Ramos (cell line): Measurements from ENCODE around the gene HHAT.

ENCODE experiments used
- in situ Hi-C: fragments of 300-500 bp; cut with MboI; formaldehyde crosslinking; loops from one replicate; pipeline ENCODE4 v1.14.3; 2022; ENCODE audit warnings: low sequenced_read_pairs; ENCODE audit not compliant: unreplicated experiment

HHAT gene

DNA sequence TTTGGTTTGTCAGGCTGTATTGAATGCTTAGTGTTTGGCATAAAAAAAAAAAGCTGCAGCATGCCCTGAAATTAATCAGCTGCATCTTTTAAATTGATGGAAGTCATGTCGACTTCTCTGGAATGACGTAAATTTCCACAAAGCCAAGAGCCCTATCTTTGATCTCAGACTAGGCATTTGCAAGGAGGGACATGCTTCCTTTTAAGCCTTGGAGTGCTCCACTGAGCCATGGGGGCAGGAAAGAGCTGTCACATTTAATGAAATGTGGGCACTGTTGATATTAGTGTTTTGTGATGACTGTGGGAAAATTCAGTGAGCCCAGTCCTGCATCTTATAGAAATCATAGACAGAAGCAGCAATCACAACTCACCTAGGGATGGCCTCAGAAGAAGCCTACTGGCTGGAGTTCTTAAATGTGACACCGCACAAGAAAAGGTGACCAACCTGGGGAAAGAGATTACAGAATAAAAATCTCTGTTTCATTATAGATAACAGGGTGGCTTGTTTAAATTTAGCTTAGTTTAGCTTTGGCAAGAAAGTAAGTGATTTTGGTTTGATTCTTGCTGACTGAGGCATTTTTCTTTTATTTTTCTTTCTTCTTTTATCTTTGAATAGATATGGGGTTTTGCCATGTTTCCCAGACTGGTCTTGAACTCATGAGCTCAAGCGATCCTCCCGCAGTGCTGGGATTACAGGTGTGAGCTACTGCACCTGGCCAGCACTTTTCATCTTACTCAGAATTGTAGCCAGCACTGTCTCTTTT, 188.2 kb downstream of the HHAT start:
- in situ Hi-C loops = no loop called here

DNA sequence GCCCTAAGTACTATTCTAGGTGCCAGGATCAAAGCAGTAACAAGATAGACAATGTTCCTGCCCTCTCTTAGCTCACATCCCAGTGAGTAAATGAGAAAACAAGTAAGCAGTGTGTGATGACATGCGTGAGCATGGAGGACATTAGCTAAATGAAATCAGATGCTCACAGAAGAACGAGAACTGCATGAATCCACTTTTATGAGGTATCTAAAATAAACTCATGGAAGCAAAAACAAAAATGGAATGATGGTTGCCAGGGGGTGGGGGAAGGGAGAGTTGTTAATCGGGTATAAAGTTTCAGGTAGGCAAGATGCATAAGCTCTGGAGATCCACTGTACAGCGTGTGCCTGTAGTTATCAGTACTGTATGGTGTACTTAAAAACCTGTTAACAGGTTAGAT, 195.1 kb downstream of the HHAT start:
- in situ Hi-C loops = no loop called here

DNA sequence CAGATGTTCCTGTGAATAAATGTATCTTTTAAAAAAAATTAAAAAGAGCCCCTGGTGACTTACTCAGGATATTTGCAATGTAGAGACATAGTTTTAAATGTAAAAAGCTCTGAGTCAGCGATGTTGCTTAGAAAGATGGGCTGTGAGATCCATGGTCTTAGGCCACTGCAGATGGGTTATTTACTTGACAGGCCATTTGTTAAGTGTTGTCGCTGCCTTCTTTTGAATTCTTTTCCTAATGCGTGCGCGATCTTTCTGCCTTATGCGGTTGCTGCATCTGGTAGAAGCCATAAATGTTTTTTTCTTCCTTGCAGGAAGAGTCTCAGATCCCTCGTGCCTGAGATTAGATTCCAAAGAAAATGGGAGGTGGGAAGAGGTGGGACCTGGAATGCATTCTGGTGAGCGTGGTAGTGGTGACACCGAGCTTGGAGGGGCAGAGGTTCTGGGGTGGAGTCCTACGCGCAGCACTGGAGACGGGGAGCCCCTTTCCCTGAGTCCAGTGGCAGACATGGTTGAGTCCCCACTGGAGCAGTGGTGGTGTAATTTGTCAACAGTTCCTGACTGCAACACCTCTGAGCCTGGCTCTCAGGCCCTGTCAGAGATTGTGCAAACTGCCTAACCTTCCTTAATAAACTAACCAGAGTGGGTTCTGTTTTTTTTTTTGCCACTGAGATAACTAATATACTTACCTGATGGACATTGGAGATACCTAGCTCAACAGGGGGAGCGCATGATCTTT, 197.2 kb downstream of the HHAT start:
- in situ Hi-C loops = no loop called here

DNA sequence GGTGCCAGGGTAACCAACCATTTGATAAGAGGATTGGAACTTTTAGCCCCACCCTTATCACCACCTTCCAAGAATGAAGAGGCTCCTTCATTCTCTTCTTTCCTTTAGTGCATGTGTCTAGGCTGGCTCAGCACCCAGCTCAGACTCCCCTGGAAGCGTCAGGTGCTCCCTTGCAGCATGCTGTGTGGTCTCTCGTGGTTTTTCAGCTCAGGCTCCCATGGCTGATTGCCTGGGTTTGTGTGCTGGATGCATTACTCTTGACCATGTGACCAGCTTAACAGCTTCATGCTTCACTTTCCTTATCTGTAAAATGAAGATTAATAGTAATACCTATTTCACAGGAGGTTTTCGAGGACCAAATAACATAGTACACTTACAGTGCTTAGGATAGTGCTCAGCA, 198.4 kb downstream of the HHAT start:
- in situ Hi-C loops = no loop called here

DNA sequence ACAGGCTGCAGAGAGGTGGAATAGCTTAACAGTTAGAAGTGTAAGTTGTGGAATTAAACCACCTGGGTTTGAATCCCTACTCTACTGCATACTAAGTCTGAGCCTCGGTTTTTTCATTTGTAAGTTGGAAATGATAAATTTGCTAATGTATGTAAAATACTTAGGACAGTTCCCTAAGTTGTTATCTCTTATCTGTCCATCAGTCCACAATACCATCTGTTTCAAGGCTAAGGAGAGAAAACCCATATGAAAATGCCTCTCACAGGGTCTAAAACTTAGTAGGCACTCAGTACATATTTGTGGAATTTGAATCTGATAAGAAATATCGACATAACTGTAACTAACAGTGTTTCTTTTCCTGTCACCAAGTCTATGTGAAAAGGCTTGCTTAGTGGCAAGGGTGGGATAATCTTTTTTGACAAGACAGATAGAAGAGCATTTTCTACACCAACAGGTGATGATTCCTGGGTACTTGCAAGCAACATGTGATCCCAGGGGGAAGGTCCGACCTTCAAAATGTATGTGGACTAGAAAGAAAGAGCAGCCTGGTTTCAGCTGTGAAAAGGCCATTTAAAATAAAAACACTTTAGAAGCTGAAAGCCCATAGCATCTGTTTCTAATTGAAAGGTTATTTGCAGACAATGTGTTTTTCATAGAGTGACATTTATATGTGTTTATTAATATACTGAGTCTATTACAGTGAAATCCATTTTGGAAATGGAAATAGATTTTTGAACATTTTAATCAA, 202.9 kb downstream of the HHAT start:
- in situ Hi-C loops = no loop called here

DNA sequence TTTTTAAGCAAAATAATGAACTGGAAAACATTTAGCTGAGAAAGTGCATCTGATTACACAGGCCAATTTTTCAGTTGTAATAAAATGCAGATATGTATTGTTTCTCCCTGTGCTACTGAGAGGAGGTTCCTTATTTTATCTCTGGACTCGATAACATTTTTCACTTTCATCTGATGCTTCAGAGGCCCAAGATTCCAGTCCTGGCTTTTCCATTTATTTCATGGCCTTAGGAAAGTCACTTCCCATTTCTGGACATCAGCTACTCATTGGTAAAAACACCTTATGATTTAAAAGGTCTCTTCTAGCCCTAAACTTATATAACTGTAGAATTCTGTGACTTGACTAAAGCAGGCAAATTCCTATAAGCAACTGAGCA, 203.5 kb downstream of the HHAT start:
- in situ Hi-C loops = no loop called here

DNA sequence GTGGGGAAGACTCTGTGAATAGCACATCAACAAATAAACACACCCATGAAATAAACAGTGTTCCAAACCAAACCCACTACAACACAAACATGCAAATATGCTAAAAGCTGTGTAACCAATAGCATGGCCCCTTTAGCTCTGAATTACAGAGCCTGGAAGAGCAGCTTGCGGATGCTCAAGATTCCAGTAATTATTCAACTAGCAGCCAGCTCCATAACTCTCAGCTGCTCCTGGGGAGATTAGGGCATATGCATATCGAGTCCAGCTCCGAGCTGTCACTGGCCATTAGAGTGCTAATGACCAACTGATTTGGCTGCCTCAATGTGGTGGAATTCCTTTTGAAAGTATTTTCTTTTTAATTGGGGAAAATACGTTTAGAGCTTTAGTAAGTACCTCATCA, 207.1 kb downstream of the HHAT start:
- in situ Hi-C loops = no loop called here

DNA sequence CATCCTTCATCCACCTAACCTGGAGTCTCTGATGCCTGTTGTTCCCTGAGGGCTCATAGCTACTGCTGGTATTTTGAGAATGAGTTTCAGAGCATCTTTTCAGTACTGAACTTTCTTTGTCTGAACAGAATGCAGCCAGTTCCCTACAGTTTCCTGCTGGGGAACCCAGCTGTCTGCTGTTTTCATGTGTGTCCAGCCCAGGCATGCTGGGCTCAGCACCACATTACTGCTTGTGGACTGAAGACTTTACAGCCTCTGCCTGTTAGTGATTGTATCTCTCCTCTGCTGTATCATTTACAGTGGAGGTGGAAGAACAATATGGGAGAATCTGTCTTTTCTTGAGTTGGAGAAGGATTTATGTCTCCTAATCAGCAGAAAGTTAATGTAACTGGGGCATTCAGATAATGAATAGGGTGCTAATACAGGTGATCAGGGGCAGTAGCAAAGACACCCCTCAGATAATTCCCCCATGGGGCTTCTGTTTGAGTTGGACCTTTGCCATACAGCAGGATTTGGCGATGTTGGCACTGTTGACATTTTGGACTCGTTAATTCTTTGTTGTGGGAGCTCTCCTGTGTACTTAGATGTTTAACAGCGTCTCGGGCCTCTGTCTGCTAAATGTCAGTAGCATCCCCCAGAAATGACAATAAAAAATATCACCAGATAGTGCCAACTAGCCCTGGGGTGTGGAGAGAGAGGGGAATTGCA, 207.7 kb downstream of the HHAT start:
- in situ Hi-C loops = no loop called here

DNA sequence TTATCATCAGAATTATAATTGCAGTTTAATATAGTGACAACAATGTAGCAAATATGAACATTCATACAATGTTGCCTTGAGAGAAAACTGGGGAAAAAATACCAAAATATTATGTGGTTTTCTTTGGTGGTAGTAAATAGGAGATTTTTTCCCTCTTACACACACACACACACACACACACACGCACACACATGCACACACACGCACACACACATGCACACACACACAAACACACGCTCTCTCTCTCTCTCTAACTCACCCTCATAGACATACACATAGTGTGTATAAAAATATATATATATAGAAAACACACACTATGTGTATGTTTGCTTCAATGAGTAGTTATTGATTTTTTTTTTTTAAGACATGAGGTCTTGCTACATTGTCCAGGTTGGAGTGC, 211.6 kb downstream of the HHAT start:
- in situ Hi-C loops = no loop called here

DNA sequence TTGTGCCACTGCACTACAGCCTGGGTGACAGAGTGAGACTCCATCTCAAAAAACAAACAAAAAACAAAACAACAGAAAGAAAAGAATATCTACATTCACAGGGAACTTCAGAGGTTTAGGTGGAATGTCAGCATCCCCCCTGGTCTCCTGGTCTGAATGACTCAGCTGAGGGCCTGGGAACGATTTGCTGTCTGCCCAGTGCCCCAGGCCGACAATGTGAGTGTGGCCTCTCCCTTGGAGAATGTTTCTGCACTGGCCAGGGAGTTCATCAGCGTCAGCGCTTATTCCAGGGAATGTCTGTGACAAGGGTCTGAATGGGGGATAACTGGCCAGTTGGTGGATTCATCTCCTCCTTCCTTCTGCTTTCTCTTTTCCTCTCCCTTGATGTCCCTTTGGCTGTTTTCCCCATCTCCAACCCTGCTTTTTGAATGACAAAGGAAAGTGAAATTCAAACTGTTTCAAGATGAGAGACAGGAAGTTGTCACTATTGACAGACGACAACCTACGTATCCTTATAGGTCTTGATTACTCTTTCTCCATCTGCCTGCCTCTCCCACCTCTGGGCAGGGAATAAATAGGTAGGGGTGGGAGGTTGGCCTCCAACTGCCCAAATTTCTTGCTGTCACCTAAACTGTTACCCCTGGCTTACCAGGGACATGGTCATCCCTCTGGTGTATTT, 213.1 kb downstream of the HHAT start:
- in situ Hi-C loops = no loop called here

DNA sequence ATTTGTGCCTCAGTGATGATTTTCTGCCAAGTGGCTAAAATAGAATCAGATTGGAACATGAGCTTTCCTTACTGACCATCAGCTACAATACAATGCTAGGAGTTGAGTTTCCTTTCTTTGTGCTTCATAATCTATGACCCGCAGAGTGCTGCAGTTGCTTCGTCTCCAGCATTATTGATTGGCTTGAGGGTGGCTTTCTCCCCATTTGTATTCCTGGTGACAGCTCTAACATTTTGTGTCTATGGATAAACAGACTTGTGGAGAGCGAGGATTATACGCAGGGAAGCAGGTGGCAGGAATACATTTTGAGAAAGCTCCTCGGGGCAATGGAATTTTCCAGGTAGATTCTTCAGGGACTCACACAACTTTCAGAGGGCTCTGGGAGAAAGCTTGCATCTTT, 223.2 kb downstream of the HHAT start:
- in situ Hi-C loops = no loop called here

DNA sequence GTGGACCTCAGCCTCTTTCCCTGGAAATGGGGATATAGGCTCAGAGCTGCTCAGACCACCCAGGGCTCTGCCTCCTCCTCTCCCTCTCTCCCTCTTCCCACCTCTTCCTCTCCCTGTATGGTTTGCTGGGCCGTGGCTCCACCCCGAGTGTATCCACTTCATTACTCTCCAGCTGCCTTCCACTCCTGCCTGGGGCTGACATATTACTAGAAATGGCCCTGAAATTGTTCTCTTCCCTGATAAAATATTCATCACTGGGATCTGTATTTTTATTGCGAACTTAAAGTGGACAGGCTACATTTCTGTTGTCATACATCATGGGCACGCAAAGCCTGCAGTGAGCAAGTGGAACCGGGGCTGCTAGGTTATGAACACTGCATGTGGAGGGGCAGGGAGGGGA, 225.0 kb downstream of the HHAT start:
- in situ Hi-C loops = no loop called here

DNA sequence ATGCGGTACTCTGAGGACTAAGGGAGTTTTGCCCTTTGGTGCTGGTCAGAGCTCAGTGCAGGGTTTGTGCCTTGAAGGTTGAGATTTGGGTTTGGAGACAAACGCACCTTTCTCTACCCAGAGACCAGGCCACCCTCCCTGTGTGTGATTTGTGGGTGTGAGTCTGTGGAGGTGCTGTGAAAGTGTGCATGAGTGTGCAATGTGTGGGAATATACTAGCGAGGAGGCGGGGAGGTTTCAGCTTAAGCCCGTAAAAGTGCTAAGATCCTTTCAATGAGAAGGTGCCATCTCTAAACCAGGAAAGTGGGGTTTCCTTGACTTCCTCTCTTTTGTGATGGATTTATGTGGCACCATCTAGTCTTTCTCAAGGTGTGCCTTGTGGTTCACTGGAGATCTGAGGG, 225.7 kb downstream of the HHAT start:
- in situ Hi-C loops = no loop called here

DNA sequence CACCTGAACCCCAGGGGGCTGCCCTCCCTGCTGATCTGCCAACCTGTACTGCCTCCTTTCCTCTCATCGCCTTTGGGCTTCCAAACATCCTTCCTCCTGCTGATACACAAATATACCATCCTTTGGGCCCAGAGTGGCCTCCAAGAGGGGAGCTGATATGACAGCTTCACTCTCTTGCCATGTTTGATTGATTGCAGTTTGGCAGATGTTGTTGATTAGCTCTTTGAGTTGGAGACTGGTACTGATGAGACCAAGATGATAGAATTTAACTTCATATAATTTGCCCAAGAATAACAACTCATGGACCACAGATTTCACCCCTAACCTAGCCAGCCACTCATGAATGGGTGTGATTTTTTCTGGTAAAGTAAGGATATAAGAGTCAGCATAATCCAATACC, 227.8 kb downstream of the HHAT start:
- in situ Hi-C loops = no loop called here

DNA sequence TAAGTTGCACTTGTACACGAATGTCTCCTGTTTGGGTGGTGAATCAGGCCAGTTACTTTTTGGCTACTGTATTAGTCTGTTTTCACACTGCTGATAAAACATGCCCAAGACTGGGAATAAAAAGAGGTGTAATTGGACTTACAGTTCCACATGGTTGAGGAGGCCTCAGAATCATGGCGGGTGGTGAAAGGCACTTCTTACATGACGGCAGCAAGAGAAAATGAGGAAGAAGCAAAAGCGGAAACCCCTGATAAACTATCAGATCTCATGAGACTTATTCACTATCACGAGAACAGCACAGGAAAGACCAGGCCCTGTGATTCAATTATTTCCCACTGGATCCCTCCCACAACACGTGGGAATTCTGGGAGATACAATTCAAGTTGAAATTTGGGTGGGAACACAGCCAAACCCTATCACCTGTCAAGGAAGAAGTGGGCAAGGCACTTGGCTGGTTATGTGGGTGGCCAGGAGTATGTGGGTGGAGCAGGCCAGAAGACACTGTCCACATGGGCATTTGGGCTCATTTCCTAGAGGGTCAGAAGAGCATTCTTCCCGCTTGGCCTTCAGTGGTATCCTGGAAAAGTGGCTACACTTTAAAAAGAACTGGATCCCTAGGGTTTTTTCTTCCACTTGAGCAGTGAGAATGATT, 228.8 kb downstream of the HHAT start:
- in situ Hi-C loops = no loop called here

DNA sequence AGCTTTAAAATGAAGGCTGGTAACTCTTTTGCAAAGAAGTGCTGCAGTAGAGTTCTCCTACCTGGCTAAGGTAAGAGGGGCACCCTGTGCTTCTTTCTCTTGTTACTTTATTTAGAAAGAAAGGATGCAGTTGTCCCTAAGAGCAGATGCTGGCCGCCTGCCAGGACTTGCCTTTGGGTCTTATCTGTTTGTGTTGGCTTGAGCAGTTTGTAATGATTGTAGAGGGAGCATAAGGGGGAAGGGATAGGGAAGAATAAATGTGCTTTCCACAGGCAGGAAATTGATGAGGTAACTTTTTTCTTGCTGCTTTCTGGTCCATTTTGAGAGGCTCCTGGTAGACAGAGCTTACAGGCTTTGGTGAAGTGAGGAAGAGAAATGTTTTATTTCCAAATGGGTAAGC, 229.6 kb downstream of the HHAT start:
- in situ Hi-C loops = no loop called here

DNA sequence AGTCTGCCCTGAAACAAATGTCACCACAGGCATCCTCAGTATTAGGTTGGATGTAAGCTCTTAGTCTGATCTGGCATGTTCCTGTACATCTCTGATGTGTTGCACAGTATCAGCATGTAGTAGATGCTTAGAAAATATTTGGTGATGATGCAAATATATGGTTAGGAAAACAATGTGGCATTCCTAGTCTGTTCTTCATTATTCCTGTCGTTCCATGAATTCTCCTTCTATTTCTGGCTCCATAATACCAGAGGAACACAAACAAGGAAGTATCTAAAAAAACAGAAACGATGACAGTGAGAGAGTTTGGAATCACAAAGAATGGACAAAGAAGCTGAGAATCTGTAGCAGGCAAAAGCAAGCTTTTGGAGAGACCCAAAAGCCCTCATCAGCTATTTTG, 236.6 kb downstream of the HHAT start:
- in situ Hi-C loops = no loop called here

DNA sequence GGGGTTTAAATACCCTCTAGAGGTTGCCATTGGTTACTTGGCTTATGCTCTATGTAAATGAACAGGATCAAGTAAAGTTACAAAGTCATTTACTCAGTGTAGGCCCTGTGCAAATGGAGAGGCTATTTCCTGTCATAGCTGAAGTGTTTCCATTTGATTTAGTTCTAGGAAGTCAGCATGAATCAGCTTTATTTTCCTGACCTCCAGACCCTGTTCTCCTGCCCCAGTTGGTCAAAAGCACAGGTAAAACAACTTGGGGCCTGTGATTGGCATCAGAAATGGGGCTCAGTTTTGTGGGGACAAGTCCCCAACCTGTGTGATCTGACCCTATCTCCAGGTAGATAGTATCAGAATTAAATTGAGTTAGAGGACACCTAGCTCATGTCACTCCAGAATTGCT, 239.9 kb downstream of the HHAT start:
- in situ Hi-C loops = no loop called here

DNA sequence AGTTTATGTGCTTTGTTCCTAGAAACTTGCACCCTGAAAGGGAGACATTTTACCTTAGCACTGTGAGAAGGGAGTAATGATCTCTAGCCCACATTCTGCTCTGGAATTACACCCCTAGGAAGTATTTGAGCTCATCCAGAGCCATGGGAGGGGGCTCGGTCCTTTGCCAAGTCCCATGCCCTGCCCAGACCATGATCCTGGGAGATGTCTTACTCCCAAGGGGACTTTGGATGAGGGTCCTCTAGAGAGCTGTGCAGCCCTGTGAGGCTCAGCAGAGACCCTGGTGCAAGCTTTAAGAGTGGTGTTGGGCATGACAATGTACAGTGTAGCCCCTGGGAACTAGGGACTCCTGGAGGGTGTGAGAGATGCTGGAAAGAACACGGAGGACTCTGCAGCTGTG, 241.4 kb downstream of the HHAT start:
- in situ Hi-C loops = no loop called here
